HG03520 (cell line): ENCODE measurements around the gene ARHGAP11A.

Experiments
- ATAC-seq: cut with Tn5 transposase; IDR thresholded peaks from one replicate; pipeline ENCODE4 v1.9.1; 2021; ENCODE audit warnings: mild to moderate bottlenecking, moderate library complexity; ENCODE audit not compliant: unreplicated experiment

Gene ARHGAP11A

DNA sequence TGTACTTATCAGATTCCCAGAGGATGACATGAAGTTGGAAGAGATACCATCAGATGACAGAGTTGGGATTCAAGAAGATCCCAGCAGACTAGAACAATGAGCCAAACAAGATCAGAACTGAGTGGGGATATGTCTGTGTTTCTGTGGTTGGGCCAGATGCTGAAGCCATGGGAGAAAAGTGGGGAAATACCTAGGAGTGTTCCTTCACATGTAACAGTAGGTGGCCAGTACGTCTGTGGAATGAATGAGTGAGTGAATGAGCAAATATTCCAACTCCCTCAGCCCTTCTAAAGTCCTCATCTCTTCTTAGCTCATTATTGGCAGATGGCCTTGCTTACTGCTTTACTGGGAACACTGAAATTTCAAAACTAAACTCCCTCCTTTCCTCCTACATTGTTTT lies 70.3 kb downstream of the ARHGAP11A start:
- ATAC-seq = no peak

DNA sequence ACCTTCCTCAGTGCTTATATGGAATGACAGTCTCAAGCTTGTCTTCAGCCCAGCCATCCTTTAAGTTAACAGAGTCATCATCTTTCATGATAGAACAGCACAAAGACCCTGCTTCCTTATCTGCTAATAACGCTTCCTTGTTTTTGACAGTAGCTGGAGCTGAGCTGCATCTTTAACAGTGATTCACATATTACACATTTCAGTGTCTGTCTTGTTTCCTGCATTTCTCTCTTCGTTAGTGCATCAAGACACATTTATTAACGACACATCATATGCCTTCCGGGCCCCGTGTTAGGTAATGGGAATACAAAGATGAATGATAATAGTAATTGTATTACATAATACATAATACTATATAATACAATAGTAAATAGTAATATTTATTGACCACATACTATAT lies 72.3 kb downstream of the ARHGAP11A start:
- ATAC-seq = no peak

DNA sequence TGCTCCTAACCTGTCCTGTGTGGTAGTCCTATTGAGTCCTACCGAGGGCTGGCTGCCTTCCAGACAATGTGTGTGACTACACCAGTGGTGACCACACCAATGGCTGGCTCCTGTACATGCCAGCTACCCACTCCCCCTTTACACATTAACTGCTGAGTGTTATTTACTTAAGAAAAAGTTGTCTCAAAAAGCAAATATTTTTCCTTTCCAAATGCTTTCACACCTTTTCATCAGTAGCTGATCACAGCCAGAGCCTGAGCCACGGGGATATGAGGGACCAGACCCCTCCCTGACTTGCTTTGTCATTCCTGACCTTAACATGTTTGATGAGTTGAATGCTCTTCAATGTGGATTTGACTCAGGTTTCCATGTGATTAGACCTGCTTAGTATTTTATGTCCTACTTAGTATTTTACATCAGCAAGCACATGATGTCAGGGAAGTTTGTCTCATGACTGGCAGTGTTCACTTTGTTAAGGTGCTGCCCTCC lies 72.9 kb downstream of the ARHGAP11A start:
- ATAC-seq = no peak
